ENCODE data around the gene EHMT1. TPM values are rescaled to one million over a fixed set of nuclear protein-coding genes. Genes with fewer than 3 reads are reported as not detected.

The EHMT1 gene
- total RNA-seq, 4 donors from 2014 or later = 77.2 to 300 (median 161) TPM

- TF ChIP-seq CTCF (IDR thresholded peaks at IDR 0.05) (no peak), POLR2A (IDR thresholded peaks at IDR 0.05) (no peak)
- peak in 1 of 3 donors; percentile 36 for DNase-seq
- peaks cover 0 to 39% (median 6%) of the 10 kb centered on the region in 4 donors for H3K4me1 ChIP-seq
- H3K27me3 ChIP-seq = no peaks in the 10 kb centered on the region
- no peak overlapping the region for H3K4me3 ChIP-seq
- H3K27ac ChIP-seq = no peak overlapping the region
- H3K9me3 ChIP-seq = no peaks in the 10 kb centered on the region
- H3K36me3 ChIP-seq = peaks cover 0 to 5% (median 0%) of the 10 kb centered on the region in 3 donors
Observed at GRCh38 chr9:137671721-137672120, 52.9 kb downstream of the EHMT1 start.

DNA sequence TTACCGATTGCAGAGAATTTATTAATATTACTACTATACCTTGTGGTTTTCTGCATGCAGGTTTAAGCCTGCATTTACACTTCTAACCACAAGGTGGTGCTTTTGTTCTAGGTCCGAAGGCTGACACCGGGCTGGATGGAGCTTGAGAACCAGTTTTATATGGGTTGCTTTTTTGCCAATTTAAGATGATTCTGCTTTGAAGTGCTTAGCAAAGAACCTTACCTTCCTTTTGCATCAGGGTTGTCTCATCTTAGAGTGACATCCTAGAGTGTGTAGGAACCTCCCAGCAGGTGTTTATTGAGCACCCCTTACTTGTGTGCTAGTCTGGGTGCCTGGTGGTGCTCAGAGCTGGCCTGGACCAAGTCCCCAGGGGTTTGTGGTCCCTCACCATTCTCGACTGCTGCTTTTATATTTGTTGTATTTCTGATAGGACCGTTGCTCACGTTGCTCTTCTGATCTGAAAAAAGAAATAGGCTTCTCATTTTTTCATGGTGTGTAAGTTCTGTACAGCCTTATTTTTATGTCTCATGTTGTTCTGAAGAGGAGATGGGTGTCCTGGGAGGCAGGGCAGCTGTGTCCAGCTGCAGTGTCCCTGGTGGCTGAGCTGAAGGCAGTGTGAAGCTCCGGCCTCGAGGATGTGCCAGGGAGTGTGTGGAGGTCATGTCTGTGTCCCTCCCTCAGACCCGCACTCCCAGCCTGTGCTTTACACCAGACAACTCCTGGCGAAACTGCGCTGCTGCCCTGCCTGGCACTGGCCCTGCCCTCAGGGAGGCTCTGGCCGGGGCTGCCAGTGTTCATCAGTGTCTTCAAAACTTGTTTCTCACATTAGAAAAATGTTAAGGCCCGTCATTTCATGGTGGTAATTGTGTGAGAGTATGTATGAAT lies 54.3 kb downstream of the EHMT1 start:
- no peak for TF ChIP-seq POLR2A (IDR thresholded peaks at IDR 0.05)
- TF ChIP-seq CTCF (IDR thresholded peaks at IDR 0.05) = peak; percentile 80 to 88 (median 84)

DNA sequence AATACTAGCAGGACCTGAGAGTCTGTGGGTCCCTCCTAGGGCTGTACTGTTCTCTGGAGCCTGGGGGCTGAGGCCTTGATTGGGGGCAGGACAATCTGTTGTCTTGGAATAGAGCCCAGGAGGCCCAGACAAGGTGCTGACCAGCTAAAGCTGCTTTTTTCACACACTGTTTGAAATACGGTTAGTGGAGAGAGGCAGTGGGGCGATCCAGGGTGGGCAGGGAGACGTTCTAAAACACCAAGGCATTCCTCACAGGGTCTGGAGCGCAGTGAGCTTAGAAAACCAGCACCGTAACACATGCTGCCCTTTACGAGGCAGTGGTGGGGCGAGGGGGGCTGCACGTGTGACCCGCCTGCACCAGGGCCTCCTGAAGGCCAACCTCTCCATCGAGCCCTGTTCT lies 55.1 kb downstream of the EHMT1 start:
- Histone ChIP-seq H3K36me3 (peaks cover 0 to 5% (median 0%) of the 10 kb centered on the region in 3 donors), H3K27me3 (no peaks in the 10 kb centered on the region), H3K4me1 (peaks cover 0 to 39% (median 4%) of the 10 kb centered on the region in 4 donors), H3K9me3 (no peaks in the 10 kb centered on the region), H3K4me3 (no peak overlapping the region), H3K27ac (no peak overlapping the region)
- no peak for TF ChIP-seq POLR2A (IDR thresholded peaks at IDR 0.05)
- peak in 1 of 3 donors; percentile 31 for DNase-seq

More for the DNA sequence above, 54.3 kb downstream of the EHMT1 start:
- Histone ChIP-seq H3K4me1 (peaks cover 0 to 39% (median 4%) of the 10 kb centered on the region in 4 donors), H3K9me3 (no peaks in the 10 kb centered on the region), H3K27ac (peak overlapping the region in 1 of 4 donors; percentile 26), H3K36me3 (peaks cover 0 to 5% (median 0%) of the 10 kb centered on the region in 3 donors), H3K4me3 (no peak overlapping the region), H3K27me3 (no peaks in the 10 kb centered on the region)
- peak in 2 of 3 donors; percentile 53 to 73 for DNase-seq

DNA sequence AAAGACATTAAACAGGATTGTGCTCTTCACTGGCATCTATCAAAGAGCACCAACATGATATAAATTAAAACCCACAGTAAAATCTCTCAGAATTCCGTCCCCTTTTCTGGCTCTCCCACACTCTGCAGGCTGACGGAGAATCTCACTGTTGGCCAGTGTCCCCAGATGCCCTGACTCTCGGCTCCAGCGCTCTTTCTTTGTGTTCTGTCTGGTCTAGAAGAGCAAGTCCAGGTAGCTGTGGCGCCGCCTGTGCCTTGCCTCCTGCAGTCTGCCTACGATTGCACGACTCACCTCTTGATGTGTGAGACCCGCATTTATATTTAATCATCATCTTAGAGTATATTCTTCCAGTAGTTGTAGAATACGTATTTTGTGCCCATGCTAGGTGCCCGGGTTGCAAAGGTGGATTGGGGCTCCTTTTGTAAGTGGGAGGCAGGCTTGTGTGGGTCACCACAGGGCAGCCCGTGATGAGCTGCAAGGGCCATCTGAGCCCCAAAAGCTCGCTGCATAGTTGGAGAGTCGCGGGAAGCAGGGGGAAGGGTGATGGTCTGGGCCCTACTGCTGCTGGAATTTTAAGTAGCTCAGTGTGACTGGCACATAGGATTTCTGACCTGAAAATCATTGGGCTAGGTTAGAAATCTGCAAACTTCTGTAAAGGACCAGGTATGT lies 55.6 kb downstream of the EHMT1 start:
- Histone ChIP-seq H3K27ac (no peak overlapping the region), H3K27me3 (no peaks in the 10 kb centered on the region), H3K9me3 (no peaks in the 10 kb centered on the region), H3K4me1 (peaks cover 0 to 42% (median 5%) of the 10 kb centered on the region in 4 donors), H3K36me3 (peaks cover 0 to under 1% (median 0%) of the 10 kb centered on the region in 3 donors), H3K4me3 (no peak overlapping the region)
- no peak for TF ChIP-seq CTCF (IDR thresholded peaks at IDR 0.05)
- TF ChIP-seq POLR2A (IDR thresholded peaks at IDR 0.05) = no peak
- DNase-seq = peak in 1 of 3 donors; percentile 26

GRCh38 chr9:137674976-137675320 lies 56.1 kb downstream of the EHMT1 start:
- Histone ChIP-seq H3K27ac (no peak overlapping the region), H3K36me3 (no peaks in the 10 kb centered on the region), H3K4me1 (peaks cover 0 to 41% (median 7%) of the 10 kb centered on the region in 4 donors), H3K4me3 (no peak overlapping the region), H3K9me3 (no peaks in the 10 kb centered on the region), H3K27me3 (no peaks in the 10 kb centered on the region)
- TF ChIP-seq CTCF (IDR thresholded peaks at IDR 0.05) = no peak
- TF ChIP-seq POLR2A (IDR thresholded peaks at IDR 0.05) = no peak
- DNase-seq = no peak

DNA sequence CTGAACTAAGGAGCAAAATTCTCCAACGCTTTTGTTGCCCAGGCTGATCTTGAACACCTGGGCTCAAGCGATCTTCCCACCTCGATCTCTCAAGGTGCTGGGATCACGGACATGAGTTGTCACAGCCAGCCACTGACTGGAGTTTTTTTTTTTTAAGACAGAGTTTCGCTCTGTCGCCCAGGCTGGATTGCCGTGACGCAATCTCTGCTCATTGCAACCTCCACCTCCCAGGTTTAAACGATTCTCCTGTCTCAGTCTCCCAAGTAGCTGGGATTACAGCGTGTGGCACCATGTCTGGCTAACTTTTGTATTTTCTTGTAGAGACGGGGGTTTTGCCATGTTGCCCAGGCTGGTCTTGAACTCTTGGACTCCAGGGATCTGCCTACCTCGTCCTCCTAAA lies 58.2 kb downstream of the EHMT1 start:
- Histone ChIP-seq H3K36me3 (no peaks in the 10 kb centered on the region), H3K27ac (no peak overlapping the region), H3K4me3 (no peak overlapping the region), H3K4me1 (peaks cover 0 to 32% (median 9%) of the 10 kb centered on the region in 4 donors), H3K9me3 (no peaks in the 10 kb centered on the region), H3K27me3 (no peaks in the 10 kb centered on the region)
- TF ChIP-seq POLR2A (IDR thresholded peaks at IDR 0.05) (no peak), CTCF (IDR thresholded peaks at IDR 0.05) (no peak)
- peak in 1 of 3 donors; percentile 27 for DNase-seq

All from Peyer's patch (tissue), 4 donors.